ENCODE measurements around the gene ARHGEF37.

DNA sequence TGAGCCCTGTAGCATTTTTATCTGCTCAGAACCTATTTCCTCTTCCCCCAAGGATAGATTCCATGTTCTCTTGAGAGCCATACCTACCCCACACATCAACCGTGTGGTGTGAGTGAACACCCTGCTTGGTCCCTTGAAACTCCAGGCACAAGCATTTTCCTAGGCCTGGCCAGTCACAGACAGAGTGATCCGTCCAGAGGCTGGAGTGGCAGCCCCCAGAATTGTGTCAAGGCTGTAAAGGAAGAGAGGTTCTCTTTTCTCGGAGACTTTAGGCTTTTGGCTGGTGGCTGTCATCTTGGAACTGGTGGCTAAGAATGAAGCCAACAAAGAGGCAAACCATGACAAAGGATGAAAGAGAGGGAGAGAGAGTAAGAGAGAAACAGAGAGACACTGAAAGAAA is 66.0 kb downstream of the ARHGEF37 start:
- TF ChIP-seq PKNOX1 (IDR thresholded peaks at IDR 0.05) (no peak), SUZ12 (IDR thresholded peaks at IDR 0.05) (no peak), BHLHE40 (IDR thresholded peaks at IDR 0.05; ENCODE audit: borderline replicate concordance) (no peak), FOXK2 (IDR thresholded peaks at IDR 0.05) (no peak), TARDBP (IDR thresholded peaks at IDR 0.05) (no peak), NFRKB (IDR thresholded peaks at IDR 0.05) (no peak), FOXM1 (IDR thresholded peaks at IDR 0.05; ENCODE audit: borderline replicate concordance) (no peak), FOXA1 (IDR thresholded peaks at IDR 0.05) (no peak), SP1 (IDR thresholded peaks at IDR 0.05) (no peak)
